Tibial nerve (tissue), 4 donors: ENCODE measurements around the gene ALOXE3. TPM values are rescaled to one million over a fixed set of nuclear protein-coding genes. Genes with fewer than 3 reads are reported as not detected.

Experiments used
- DNase-seq, 2 donors: peaks; one replicate each; pipeline ENCODE4 v3.0.0-alpha.2; 2019; ENCODE audit warnings: low spot score in 2 of 2
- H3K27ac ChIP-seq, 4 donors: fragments of 200-600 bp; sonication (generic) in 3 of 4; one replicate each; pipeline ENCODE4 v1.5.1; 2017 to 2019; ENCODE audit warnings: mild to moderate bottlenecking in 1 of 4
- H3K27me3 ChIP-seq, 2 donors: fragments of 200-600 bp; sonication (generic) in 1 of 2; one replicate each; pipeline versions ENCODE4 v1.5.1 to v1.6.0; 2017 to 2019
- H3K36me3 ChIP-seq, 3 donors: fragments of 200-600 bp; sonication (generic); one replicate each; pipeline ENCODE4 v1.5.1; 2018 to 2019
- H3K4me1 ChIP-seq, 4 donors: fragments of 200-600 bp; sonication (generic) in 3 of 4; one replicate each; pipeline ENCODE4 v1.5.1; 2017 to 2019
- H3K4me3 ChIP-seq, 4 donors: fragments of 200-600 bp; sonication (generic) in 3 of 4; one replicate each; pipeline ENCODE4 v1.5.1; 2017 to 2019; ENCODE audit warnings: mild to moderate bottlenecking in 1 of 4, moderate library complexity in 1 of 4
- H3K9me3 ChIP-seq, 4 donors: fragments of 200-600 bp; sonication (generic) in 3 of 4; one replicate each; pipeline ENCODE4 v1.5.1; 2017 to 2019
- EP300 ChIP-seq, 2 donors: sonication (generic); formaldehyde crosslinking; IDR thresholded peaks; one replicate each; pipeline ENCODE4 v1.6.1; 2017; ENCODE audit warnings: antibody characterized with exemption in 2 of 2, mild to moderate bottlenecking in 1 of 2
- POLR2A ChIP-seq, 2 donors: fragments of 450-650 bp; IDR thresholded peaks; one replicate each; pipeline ENCODE4 v1.6.1; 2017; ENCODE audit warnings: antibody characterized with exemption in 2 of 2, mild to moderate bottlenecking in 2 of 2, moderate library complexity in 2 of 2
- WGBS, 2 donors: methylation state at CpG; one replicate each; pipeline ENCODE4 v1.1.5; 2018; 5-methylcytosine and 5-hydroxymethylcytosine counted together
- total RNA-seq, 4 donors: library from RNA; depleted of rRNA; stranded (reverse); fragments of >200 nt; gene quantifications; one replicate each; pipeline ENCODE4 v1.1.0, GENCODE V29; 2016
- TF ChIP-seq, protein P1 (sequence below), 5 experiments: fragments of 200-600 bp in 3 of 5; fragments of 450-650 bp in 2 of 5; sonication (generic) in 3 of 5; IDR thresholded peaks; one replicate each; pipeline ENCODE4 v1.5.1; 2016 to 2019; ENCODE audit warnings: antibody characterized with exemption in 5 of 5, mild to moderate bottlenecking in 3 of 5, moderate library complexity in 2 of 5

Gene ALOXE3
- total RNA-seq, 4 donors from 2014 or later, result not detected

DNA sequence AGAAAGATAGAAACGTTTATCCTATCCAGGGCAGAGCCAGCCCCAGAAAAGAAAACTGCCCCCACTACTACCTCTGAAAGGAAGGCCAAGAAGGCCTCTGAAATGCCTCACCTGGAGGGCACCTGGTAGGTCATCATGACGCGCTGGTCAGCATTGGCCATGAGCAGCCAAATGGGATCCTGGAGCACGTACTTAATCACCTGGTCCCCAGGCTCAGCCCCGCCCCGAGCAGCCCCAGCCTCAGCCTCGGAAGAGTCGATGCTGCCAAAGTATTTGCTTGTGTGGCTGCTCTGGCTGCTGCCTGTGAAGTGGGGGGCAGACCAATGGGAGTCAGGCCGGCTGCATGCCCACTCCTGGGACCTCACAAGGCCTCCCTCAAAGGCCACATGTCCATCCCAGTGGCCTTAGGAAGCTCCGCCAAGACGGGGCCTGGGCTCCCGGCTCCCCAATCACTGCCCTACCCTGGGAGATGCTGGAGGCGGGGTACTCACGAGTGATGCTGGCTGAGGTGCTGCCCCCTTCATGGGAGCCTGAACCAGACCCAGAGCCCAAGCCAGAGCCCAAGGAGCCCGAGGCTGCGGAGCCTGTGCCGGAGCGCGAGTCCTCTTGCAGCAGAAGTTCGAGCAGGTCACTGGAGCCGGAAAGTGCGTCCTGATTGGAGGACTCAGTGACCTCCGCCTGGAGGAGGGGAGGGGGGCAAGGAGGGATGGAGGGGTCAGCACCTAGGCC, 24.0 kb upstream of the ALOXE3 start:
- TF ChIP-seq, protein P1, sequence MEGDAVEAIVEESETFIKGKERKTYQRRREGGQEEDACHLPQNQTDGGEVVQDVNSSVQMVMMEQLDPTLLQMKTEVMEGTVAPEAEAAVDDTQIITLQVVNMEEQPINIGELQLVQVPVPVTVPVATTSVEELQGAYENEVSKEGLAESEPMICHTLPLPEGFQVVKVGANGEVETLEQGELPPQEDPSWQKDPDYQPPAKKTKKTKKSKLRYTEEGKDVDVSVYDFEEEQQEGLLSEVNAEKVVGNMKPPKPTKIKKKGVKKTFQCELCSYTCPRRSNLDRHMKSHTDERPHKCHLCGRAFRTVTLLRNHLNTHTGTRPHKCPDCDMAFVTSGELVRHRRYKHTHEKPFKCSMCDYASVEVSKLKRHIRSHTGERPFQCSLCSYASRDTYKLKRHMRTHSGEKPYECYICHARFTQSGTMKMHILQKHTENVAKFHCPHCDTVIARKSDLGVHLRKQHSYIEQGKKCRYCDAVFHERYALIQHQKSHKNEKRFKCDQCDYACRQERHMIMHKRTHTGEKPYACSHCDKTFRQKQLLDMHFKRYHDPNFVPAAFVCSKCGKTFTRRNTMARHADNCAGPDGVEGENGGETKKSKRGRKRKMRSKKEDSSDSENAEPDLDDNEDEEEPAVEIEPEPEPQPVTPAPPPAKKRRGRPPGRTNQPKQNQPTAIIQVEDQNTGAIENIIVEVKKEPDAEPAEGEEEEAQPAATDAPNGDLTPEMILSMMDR (IDR thresholded peaks at IDR 0.05), result no peak
- TF ChIP-seq POLR2A (IDR thresholded peaks at IDR 0.05) (no peak), EP300 (IDR thresholded peaks at IDR 0.05) (peak in 1 of 2 donors; percentile 22)
- 83 to 88% methylated on average over 22 to 23 of the region's 23 CpGs for WGBS, 2 donors
- no peak for DNase-seq
- no peak overlapping the region for H3K4me3 ChIP-seq
- H3K4me1 ChIP-seq, result peaks cover 0 to 81% (median 11%) of the 10 kb centered on the region in 4 donors
- H3K9me3 ChIP-seq, result no peaks in the 10 kb centered on the region
- H3K36me3 ChIP-seq, result peaks cover 28 to 79% (median 66%) of the 10 kb centered on the region in 3 donors
- H3K27ac ChIP-seq, result peak overlapping the region in 3 of 4 donors; percentile 45 to 100 (median 91)
- H3K27me3 ChIP-seq, result no peaks in the 10 kb centered on the region

DNA sequence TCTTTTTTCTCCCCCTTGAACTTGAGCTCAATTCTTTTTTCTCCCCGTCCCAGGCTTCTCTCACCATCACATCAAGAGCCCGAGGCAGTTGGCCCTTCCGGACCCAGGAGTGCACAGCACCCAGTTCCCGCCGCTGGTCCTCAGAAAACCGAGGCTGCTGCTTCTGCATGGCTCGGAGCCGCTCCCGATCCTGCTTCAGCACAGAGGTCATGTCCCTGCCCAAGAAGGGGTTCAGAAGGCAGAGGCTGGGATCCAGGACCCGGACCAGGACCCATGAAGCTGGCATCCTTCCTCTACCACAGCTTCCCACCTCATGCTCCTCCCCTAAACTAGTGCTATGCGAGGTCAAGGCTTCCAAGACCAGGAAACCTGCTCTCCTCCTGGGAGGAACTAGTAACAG, 23.4 kb upstream of the ALOXE3 start:
- no peak for TF ChIP-seq EP300 (IDR thresholded peaks at IDR 0.05)
- no peak for TF ChIP-seq POLR2A (IDR thresholded peaks at IDR 0.05)
- TF ChIP-seq, protein P1 (IDR thresholded peaks at IDR 0.05), result no peak
- H3K9me3 ChIP-seq, result no peaks in the 10 kb centered on the region
- H3K4me1 ChIP-seq, result peaks cover 0 to 76% (median 11%) of the 10 kb centered on the region in 4 donors
- WGBS, 2 donors, result 87 to 88% methylated on average over 11 of the region's 11 CpGs
- H3K27me3 ChIP-seq, result no peaks in the 10 kb centered on the region
- peak overlapping the region in 2 of 4 donors; percentile 91 to 100 for H3K27ac ChIP-seq
- no peak for DNase-seq
- H3K36me3 ChIP-seq, result peaks cover 23 to 74% (median 60%) of the 10 kb centered on the region in 3 donors
- H3K4me3 ChIP-seq, result no peak overlapping the region

DNA sequence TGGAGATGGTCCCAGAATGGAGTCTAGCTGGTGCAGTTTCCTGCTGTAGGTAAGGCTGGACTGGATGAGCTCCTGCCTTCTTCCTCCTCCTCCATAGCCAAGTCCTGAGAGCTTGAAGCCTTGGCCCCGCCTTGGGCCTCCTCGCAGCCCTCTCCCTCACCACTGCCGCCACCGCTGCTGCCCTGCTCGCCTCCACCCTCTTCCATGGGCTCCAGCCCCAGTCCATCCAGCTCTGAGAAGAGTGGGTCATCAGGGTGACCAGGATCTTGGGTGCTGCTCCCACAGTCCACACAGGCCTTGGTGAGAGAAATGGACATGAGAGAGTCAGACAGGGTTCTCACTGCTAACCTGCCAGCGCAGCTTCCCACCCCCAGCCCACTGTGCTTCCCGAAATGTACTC, 22.7 kb upstream of the ALOXE3 start:
- peak overlapping the region; percentile 85 to 100 (median 92) for H3K27ac ChIP-seq
- WGBS, 2 donors, result 86 to 91% methylated on average over 7 of the region's 7 CpGs

DNA sequence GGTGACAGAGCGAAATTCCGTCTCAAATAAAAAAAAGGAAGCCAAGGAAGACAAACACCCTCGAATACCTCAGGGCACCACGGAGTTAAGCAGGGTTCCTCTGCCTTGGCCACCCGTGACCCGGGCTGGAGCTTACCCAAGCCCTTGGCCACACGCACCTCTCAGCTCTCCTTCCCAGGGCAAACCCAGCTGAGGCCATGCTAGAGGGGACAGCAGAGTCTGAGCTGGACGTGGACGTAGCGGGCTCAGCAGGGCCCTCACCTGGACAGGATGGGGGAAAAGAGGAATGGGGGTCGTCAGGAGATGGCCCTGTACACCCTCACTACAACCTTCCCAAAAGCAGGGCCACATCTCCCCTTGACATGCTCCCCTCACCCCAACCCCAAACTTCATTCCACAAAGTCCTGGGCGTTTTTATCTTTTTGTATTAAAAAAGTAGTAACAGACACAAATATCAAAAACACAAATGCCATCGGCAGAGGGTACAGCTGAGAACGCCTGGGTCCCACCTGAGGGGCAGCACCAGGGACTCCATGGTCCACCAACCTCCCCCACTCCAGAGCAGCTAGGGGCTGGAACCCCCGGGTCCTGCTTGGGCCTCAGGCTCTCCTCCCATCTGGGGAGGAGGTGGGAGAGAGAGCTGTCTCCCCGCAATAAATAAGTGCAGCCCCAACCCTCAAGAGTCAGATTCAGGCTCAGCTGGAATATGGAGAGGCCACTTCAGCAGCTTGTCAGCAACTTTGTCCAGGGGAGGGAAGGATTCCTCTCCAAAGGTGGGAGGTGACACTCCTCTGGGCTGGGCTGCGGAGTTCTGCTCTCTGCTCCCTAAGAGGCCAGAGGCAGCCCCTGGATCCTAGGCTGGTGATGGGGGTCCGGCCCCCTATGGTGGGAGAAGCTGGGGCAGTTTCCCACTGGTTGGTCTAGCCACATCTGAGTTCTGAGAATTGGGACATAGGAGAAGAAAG, 22.0 kb upstream of the ALOXE3 start:
- DNase-seq, result peak in 1 of 2 donors; percentile 19
- no peaks in the 10 kb centered on the region for H3K27me3 ChIP-seq
- TF ChIP-seq EP300 (IDR thresholded peaks at IDR 0.05) (no peak), POLR2A (IDR thresholded peaks at IDR 0.05) (no peak)
- TF ChIP-seq, protein P1 (IDR thresholded peaks at IDR 0.05), result no peak
- peak overlapping the region; percentile 85 to 100 (median 92) for H3K27ac ChIP-seq
- WGBS, 2 donors, result 73 to 75% methylated on average over 18 of the region's 18 CpGs
- H3K4me3 ChIP-seq, result no peak overlapping the region
- peaks cover 13 to 60% (median 46%) of the 10 kb centered on the region in 3 donors for H3K36me3 ChIP-seq
- H3K4me1 ChIP-seq, result peaks cover 0 to 67% (median 9%) of the 10 kb centered on the region in 4 donors
- H3K9me3 ChIP-seq, result no peaks in the 10 kb centered on the region

More for the DNA sequence above, 22.7 kb upstream of the ALOXE3 start:
- peaks cover 16 to 67% (median 53%) of the 10 kb centered on the region in 3 donors for H3K36me3 ChIP-seq
- peaks cover 0 to 70% (median 9%) of the 10 kb centered on the region in 4 donors for H3K4me1 ChIP-seq
- no peaks in the 10 kb centered on the region for H3K27me3 ChIP-seq
- H3K9me3 ChIP-seq, result no peaks in the 10 kb centered on the region
- peak in 1 of 2 donors; percentile 26 for DNase-seq
- H3K4me3 ChIP-seq, result no peak overlapping the region
- TF ChIP-seq POLR2A (IDR thresholded peaks at IDR 0.05) (no peak), EP300 (IDR thresholded peaks at IDR 0.05) (no peak)
- TF ChIP-seq, protein P1 (IDR thresholded peaks at IDR 0.05), result no peak
